PFSK-1 (cell line): ENCODE measurements around the gene MAGI2.

Experiments
- FOXP2 ChIP-seq: optimal IDR thresholded peaks from 2 replicates; pipeline ENCODE3; 2011; ENCODE audit warnings: borderline replicate concordance, control low read depth, inconsistent platforms; ENCODE audit not compliant: insufficient read depth; ENCODE audit errors: extremely low read length, extremely low read depth
- POLR2AphosphoS5 ChIP-seq: IDR thresholded peaks from 2 replicates; pipeline ENCODE4 v1.6.1; 2012; ENCODE audit warnings: low read depth, mild to moderate bottlenecking, control low read depth, low read length, moderate library complexity
- REST ChIP-seq, 2 experiments: IDR thresholded peaks; 2 replicates each; pipeline versions ENCODE4 v1.6.1 to v1.8.0; 2011 to 2012; ENCODE audit warnings: low read depth in 2 of 2, low read length in 2 of 2, control low read depth in 1 of 2, inconsistent platforms in 1 of 2, mild to moderate bottlenecking in 1 of 2, moderate library complexity in 1 of 2; ENCODE audit not compliant: insufficient read depth in 1 of 2
- SIN3A ChIP-seq: IDR thresholded peaks from 2 replicates; pipeline ENCODE4 v1.6.1; 2012; ENCODE audit warnings: mild to moderate bottlenecking, low read length, moderate library complexity, borderline replicate concordance; ENCODE audit not compliant: insufficient read depth
- TAF1 ChIP-seq: IDR thresholded peaks from 2 replicates; pipeline ENCODE4 v1.6.1; 2012; ENCODE audit warnings: low read length, control low read depth, borderline replicate concordance; ENCODE audit not compliant: insufficient read depth

Gene MAGI2

DNA sequence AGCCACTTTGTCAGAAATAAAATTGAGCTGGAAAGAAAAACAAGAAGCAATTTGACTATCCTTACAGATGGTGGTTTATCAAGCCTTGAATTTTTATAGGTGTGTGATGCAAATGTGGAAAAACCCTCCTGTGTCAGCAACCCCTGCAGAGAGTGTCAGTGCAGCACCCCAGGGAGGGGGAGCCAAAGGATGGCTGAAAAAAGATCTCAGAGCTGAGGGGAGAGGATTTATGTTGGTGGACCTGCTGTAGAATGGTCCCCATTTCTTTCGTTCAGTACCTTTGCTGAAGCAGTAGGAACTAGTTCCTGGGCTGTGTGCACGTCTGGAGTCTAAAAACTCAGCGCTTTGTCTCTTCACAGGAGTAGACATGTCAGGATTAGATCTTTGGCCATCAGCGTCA is 1415.9 kb downstream of the MAGI2 start:
- no peak for TF ChIP-seq SIN3A

- TF ChIP-seq TAF1, result no peak
- no peak for TF ChIP-seq POLR2AphosphoS5
- TF ChIP-seq FOXP2, result no peak
- TF ChIP-seq REST (IDR thresholded peaks at IDR 0.05; ENCODE audit: insufficient read depth in 1 of 2, low read depth in 2 of 2, low read length in 2 of 2), result no peak
- no peak for TF ChIP-seq SIN3A
Observed at GRCh38 chr7:78033410-78033809, 1420.1 kb downstream of the MAGI2 start.

GRCh38 chr7:78026492-78026891 is 1427.0 kb downstream of the MAGI2 start:
- TF ChIP-seq REST (IDR thresholded peaks at IDR 0.05; ENCODE audit: insufficient read depth in 1 of 2, low read depth in 2 of 2, low read length in 2 of 2) (no peak), FOXP2 (no peak), POLR2AphosphoS5 (no peak), SIN3A (no peak), TAF1 (no peak)

GRCh38 chr7:78024591-78024990 is 1428.9 kb downstream of the MAGI2 start:
- TF ChIP-seq REST (IDR thresholded peaks at IDR 0.05; ENCODE audit: insufficient read depth in 1 of 2, low read depth in 2 of 2, low read length in 2 of 2) (no peak), POLR2AphosphoS5 (no peak), FOXP2 (no peak), SIN3A (no peak), TAF1 (no peak)

DNA sequence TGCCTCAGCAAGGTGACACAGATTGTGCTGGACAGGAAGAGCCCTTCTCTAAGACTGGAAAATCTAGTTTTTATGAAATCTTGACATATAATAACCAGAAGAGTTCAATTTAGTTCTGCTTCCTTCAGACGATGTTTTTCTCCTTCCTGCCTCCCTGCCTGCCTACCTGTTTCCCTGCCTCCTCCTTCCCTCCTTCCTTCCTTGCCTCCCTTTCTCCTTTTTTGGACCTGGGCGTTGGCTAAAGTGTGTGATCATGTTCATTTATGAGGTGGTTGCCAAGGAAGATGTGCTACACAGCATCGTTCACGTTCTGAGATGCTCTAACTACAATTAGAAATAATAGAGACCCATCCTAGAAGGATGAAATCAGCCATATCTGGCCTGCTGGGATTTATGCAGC is 1430.3 kb downstream of the MAGI2 start:
- no peak for TF ChIP-seq FOXP2
- TF ChIP-seq SIN3A, result no peak
- TF ChIP-seq POLR2AphosphoS5, result no peak
- TF ChIP-seq TAF1, result no peak
- TF ChIP-seq REST (IDR thresholded peaks at IDR 0.05; ENCODE audit: insufficient read depth in 1 of 2, low read depth in 2 of 2, low read length in 2 of 2), result no peak
